GM19324 (cell line): ENCODE data around the gene ZNF235.
"Not testable (repeated sequence)": the region's sequence is repeated elsewhere in the genome, so short reads cannot be mapped to it uniquely, and the experiment has no call there.

Experiments
- ATAC-seq: cut with Tn5 transposase; IDR thresholded peaks from one replicate; pipeline ENCODE4 v1.9.1; 2021; ENCODE audit warnings: mild to moderate bottlenecking, moderate library complexity; ENCODE audit not compliant: unreplicated experiment, low FRiP score

ZNF235 gene

DNA sequence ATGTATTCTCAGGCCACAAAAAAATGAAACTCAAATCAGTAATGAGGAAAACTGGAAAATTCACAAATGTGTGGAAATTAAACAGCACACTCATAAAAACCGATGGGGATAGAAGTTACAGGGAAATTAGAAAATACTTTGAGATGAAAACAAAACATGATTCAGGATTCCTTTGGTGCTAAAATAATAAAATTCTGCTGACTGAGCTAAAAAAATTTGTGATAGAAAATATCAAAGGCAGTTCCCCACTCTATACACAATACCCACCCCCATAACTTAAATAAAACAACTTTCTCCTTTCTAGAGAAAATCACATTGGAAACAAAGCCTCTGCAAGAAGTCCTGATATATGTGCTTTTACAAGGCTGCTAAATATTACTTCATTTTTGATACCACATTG is 46.7 kb downstream of the ZNF235 start:
- ATAC-seq, result no peak

DNA sequence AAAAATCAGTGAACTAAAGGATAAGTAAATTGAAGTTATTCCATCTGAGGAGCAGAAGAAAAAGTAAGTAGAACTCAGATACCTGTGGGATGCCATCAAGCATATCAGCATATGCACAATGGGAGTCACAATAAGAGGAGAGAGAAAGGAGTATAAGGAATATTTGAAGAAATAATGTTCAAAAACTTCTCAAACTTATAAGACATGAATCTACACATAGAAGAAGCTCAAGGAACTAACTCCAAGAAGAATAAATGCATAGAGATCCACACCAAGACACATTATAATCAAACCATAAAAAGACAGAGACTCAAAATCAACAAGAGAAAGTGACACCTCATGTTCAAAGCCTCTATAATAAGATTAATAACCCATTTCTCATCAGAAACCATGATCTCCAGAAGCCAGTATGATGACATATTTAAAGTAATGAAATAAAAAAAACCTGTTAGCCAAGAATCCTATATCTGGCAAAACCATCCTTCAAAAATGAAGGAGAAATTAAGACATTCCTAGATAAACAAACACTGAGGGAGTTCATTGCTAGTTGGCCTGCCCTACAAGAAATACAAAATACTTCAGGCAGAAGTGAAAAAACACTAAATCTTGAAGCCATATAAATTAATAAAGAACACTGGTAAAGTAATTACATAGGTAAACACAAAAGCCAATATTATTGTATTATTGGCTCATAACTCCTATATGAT is 49.0 kb downstream of the ZNF235 start:
- no peak for ATAC-seq

DNA sequence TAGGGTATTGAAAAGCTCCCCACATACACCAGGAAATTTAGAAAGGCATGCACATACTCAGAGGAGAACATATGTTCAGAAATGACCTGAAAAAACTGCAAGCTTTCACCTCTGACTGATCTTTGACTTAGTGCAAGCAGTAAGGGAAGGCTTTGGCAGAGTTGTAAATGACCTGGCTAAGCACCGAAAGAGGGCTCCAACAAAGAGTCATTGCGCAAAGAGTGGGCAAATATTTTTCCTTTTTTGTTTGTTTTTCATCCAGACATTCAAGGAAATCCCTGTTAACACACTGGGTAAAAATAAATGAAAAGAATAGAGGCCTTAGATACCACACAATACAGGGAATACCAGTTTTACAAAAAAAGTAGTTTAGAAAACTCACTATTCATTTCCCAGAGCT is 50.3 kb downstream of the ZNF235 start:
- ATAC-seq, result no peak

DNA sequence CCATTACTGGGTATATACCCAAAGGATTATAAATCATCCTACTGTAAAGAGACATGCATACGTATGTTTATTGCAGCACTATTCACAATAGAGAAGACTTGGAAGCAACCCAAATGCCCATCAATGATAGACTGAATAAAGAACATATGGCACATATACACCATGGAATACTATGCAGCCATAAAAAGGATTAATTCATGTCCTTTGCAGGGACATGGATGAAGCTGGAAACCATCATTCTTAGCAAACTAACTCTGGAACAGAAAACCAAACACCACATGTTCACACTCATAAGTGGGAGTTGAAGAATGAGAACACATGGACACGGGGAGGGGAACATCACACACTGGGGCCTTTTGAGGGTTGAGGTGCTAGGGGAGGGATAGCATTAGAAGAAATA is 51.4 kb downstream of the ZNF235 start:
- ATAC-seq, result not testable (repeated sequence)

DNA sequence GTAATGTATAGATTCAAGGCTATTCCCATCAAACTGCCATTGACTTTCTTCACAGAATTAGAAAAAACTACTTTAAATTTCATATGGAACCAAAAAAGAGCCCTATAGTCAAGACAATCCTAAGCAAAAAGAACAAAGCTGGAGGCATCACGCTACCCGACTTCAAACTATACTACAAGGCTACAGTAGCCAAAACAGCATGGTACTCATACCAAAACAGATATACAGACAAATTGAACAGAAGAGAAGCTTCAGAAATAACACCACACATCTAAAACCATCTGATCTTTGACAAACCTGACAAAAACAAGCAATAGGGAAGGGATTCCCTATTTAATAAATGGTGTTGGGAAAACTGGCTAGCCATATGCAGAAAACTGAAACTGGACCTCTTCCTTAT is 52.5 kb downstream of the ZNF235 start:
- not testable (repeated sequence) for ATAC-seq

DNA sequence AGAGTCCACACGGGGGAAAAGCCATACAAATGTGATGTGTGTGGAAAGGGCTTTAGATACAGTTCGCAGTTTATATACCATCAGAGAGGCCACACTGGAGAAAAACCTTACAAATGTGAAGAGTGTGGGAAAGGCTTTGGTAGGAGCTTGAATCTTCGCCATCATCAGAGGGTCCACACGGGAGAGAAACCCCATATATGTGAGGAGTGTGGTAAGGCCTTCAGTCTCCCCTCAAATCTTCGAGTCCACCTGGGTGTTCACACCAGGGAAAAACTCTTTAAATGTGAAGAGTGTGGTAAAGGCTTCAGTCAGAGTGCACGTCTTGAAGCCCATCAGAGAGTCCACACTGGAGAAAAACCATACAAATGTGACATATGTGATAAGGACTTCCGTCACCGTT is 68.4 kb downstream of the ZNF235 start:
- ATAC-seq, result no peak
